ENCODE results near the gene TMCO4.

TMCO4 gene

DNA sequence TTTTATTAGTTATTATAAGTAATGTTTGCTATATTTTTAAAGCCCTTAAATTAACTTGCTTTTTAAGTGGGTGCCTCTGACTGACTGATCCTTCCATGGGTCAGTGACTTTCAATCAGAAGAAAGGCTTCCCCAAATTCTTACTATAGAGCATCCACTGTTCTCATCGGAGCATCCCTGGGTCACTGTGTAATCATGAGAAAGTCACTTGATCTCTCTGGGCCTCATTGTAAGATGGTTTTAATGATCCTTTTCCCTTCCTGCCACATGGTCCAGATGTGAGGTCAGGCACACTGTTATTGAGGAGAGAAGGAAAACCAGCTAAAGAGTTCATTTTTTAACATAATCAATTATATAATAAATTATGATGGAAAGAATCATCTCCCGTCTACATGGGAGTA lies 166.6 kb downstream of the TMCO4 start:
- Histone ChIP-seq H3K4me2 (ENCODE audit: low read length) (no peak overlapping the region), H3K36me3 (ENCODE audit: insufficient read depth, low read length) (peaks cover 9% of the 10 kb centered on the region)

More for the DNA sequence above, 166.6 kb downstream of the TMCO4 start:
- Histone ChIP-seq H3F3A (ENCODE audit: insufficient read depth, low read length) (no peaks in the 10 kb centered on the region), H3K4me3 (ENCODE audit: low read depth, low read length, poor library complexity, severe bottlenecking) (no peak overlapping the region), H3K79me2 (ENCODE audit: insufficient read depth, low read length) (no peaks in the 10 kb centered on the region), H3K4me1 (ENCODE audit: insufficient read depth, low read length, severe bottlenecking) (no peaks in the 10 kb centered on the region), H3K27me3 (ENCODE audit: insufficient read depth, low read length) (no peaks in the 10 kb centered on the region), H3K9ac (ENCODE audit: low read length) (no peak overlapping the region), H3K27ac (ENCODE audit: low read depth, low read length, poor library complexity, severe bottlenecking) (no peak overlapping the region), H2AFZ (ENCODE audit: low read length) (no peak overlapping the region), H3K9me3 (ENCODE audit: low read length) (no peaks in the 10 kb centered on the region), H4K20me1 (ENCODE audit: insufficient read depth, low read length) (no peaks in the 10 kb centered on the region), H3K9me2 (ENCODE audit: low read depth, low read length) (no peaks in the 10 kb centered on the region)
- TF ChIP-seq, protein P1, sequence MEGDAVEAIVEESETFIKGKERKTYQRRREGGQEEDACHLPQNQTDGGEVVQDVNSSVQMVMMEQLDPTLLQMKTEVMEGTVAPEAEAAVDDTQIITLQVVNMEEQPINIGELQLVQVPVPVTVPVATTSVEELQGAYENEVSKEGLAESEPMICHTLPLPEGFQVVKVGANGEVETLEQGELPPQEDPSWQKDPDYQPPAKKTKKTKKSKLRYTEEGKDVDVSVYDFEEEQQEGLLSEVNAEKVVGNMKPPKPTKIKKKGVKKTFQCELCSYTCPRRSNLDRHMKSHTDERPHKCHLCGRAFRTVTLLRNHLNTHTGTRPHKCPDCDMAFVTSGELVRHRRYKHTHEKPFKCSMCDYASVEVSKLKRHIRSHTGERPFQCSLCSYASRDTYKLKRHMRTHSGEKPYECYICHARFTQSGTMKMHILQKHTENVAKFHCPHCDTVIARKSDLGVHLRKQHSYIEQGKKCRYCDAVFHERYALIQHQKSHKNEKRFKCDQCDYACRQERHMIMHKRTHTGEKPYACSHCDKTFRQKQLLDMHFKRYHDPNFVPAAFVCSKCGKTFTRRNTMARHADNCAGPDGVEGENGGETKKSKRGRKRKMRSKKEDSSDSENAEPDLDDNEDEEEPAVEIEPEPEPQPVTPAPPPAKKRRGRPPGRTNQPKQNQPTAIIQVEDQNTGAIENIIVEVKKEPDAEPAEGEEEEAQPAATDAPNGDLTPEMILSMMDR (IDR thresholded peaks at IDR 0.05; ENCODE audit: low read length), result no peak
- TF ChIP-seq EZH2 (IDR thresholded peaks at IDR 0.05; ENCODE audit: borderline replicate concordance, low read length), result no peak
